CD14-positive monocyte (primary cell): ENCODE data around the gene CLIP4. TPM values are rescaled to one million over a fixed set of nuclear protein-coding genes. Genes with fewer than 3 reads are reported as not detected.

ENCODE experiments used
- DNase-seq, 3 donors: peaks; one replicate each; pipeline ENCODE4 v3.0.0-alpha.2; 2011 to 2022
- H2AFZ ChIP-seq: 2 replicates; pipeline ENCODE4 v1.6.0; 2012; ENCODE audit warnings: mild to moderate bottlenecking, low read depth, low read length, inconsistent platforms; ENCODE audit not compliant: insufficient read depth, poor library complexity, severe bottlenecking
- H3K27ac ChIP-seq, 2 donors: 1 replicate in 1 of 2; 2 replicates in 1 of 2; pipeline ENCODE4 v1.5.1; 2012 to 2013; ENCODE audit warnings: low read length in 2 of 2, control low read depth in 1 of 2, inconsistent platforms in 1 of 2, low read depth in 1 of 2, mild to moderate bottlenecking in 1 of 2
- H3K27me3 ChIP-seq, 2 donors: one replicate each; pipeline versions ENCODE4 v1.6.0 to v1.6.1; 2011 to 2013; ENCODE audit warnings: low read length in 2 of 2; ENCODE audit not compliant: control insufficient read depth in 2 of 2, insufficient read depth in 2 of 2
- H3K36me3 ChIP-seq, 2 donors: replicated peaks in 1 of 2; 1 replicate in 1 of 2; 2 replicates in 1 of 2; pipeline versions ENCODE4 v1.5.1 to v1.6.1; 2012 to 2013; ENCODE audit warnings: low read length in 2 of 2, control low read depth in 1 of 2, inconsistent platforms in 1 of 2, mild to moderate bottlenecking in 1 of 2; ENCODE audit not compliant: insufficient read depth in 2 of 2, control insufficient read depth in 1 of 2
- H3K4me1 ChIP-seq, 2 donors: 1 replicate in 1 of 2; 2 replicates in 1 of 2; pipeline versions ENCODE4 v1.5.1 to v1.6.1; 2012 to 2013; ENCODE audit warnings: low read length in 2 of 2, control low read depth in 1 of 2, inconsistent platforms in 1 of 2, mild to moderate bottlenecking in 1 of 2, moderate library complexity in 1 of 2; ENCODE audit not compliant: insufficient read depth in 2 of 2, control insufficient read depth in 1 of 2
- H3K4me2 ChIP-seq: replicated peaks from 2 replicates; pipeline ENCODE3; 2012; ENCODE audit warnings: low read length, moderate library complexity, mild to moderate bottlenecking; ENCODE audit not compliant: poor library complexity, severe bottlenecking; ENCODE audit errors: extremely low read depth
- H3K4me3 ChIP-seq, 3 experiments: fragments of 200-600 bp in 1 of 3; sonication (generic) in 1 of 3; replicated peaks in 1 of 3; 1 replicate in 2 of 3; 2 replicates in 1 of 3; pipeline ENCODE4 v1.5.1; 2011 to 2013; ENCODE audit warnings: low read length in 3 of 3, mild to moderate bottlenecking in 3 of 3, control low read depth in 2 of 3, low read depth in 2 of 3, inconsistent platforms in 1 of 3, moderate library complexity in 1 of 3
- H3K79me2 ChIP-seq: 2 replicates; pipeline ENCODE4 v1.6.0; 2012; ENCODE audit warnings: mild to moderate bottlenecking, control low read depth, inconsistent platforms, low read length, moderate library complexity; ENCODE audit not compliant: insufficient read depth
- H3K9ac ChIP-seq: 2 replicates; pipeline ENCODE4 v1.6.0; 2017; ENCODE audit warnings: low read length, mild to moderate bottlenecking; ENCODE audit not compliant: insufficient read depth, poor library complexity, severe bottlenecking
- H3K9me3 ChIP-seq, 2 donors: replicated peaks in 1 of 2; 1 replicate in 1 of 2; 2 replicates in 1 of 2; pipeline versions ENCODE4 v1.5.1 to v1.6.1; 2012 to 2013; ENCODE audit warnings: low read length in 2 of 2, control low read depth in 1 of 2; ENCODE audit not compliant: control insufficient read depth in 1 of 2, insufficient read depth in 1 of 2
- H4K20me1 ChIP-seq: 2 replicates; pipeline ENCODE4 v1.6.0; 2012; ENCODE audit warnings: mild to moderate bottlenecking, low read length, control low read depth, moderate library complexity; ENCODE audit not compliant: insufficient read depth
- H3K27ac Mint-ChIP-seq, 7 donors: one replicate each; pipeline ENCODE4 v1.8.0; 2020; ENCODE audit warnings: mild to moderate bottlenecking in 7 of 7, mixed read lengths in 7 of 7, moderate library complexity in 6 of 7, inconsistent platforms in 2 of 7
- H3K27me3 Mint-ChIP-seq, 3 donors: one replicate each; pipeline ENCODE4 v1.8.0; 2021 to 2022; ENCODE audit warnings: low read depth in 3 of 3, mild to moderate bottlenecking in 3 of 3, mixed read lengths in 3 of 3, moderate library complexity in 3 of 3, inconsistent platforms in 1 of 3
- H3K36me3 Mint-ChIP-seq, 2 donors: one replicate each; pipeline ENCODE4 v1.8.0; 2020; ENCODE audit warnings: mixed read lengths in 2 of 2, inconsistent platforms in 1 of 2, mild to moderate bottlenecking in 1 of 2
- H3K4me1 Mint-ChIP-seq: one replicate; pipeline ENCODE4 v1.8.0; 2020; ENCODE audit warnings: mild to moderate bottlenecking, mixed read lengths
- H3K4me3 Mint-ChIP-seq, 2 donors: one replicate each; pipeline ENCODE4 v1.8.0; 2020; ENCODE audit warnings: mild to moderate bottlenecking in 2 of 2, mixed read lengths in 2 of 2, moderate library complexity in 1 of 2
- H3K9me3 Mint-ChIP-seq, 7 donors: one replicate each; pipeline ENCODE4 v1.8.0; 2020 to 2022; ENCODE audit warnings: mixed read lengths in 7 of 7, mild to moderate bottlenecking in 6 of 7, moderate library complexity in 6 of 7, inconsistent platforms in 2 of 7
- CTCF ChIP-seq: fragments of 200-600 bp; IDR thresholded peaks from one replicate; pipeline ENCODE4 v1.8.0; 2022; ENCODE audit warnings: antibody characterized with exemption, mild to moderate bottlenecking
- WGBS: methylation state at CpG from one replicate; pipeline ENCODE4 v1.1.5; 2013; ENCODE audit warnings: missing lambda C conversion rate; ENCODE audit not compliant: insufficient coverage; 5-methylcytosine and 5-hydroxymethylcytosine counted together
- intact Hi-C, 2 donors: fragments of 100-400 bp; cut with micrococcal nuclease; formaldehyde crosslinking; loops; one replicate each; pipeline versions ENCODE4 v1.15.0 to v1.15.1; 2023
- polyA plus RNA-seq, 3 donors: library from polyadenylated mRNA; depleted of rRNA in 1 of 3; unstranded in 2 of 3; stranded (reverse) in 1 of 3; fragments of 300-500 nt in 2 of 3; fragments of >200 nt in 1 of 3; fragmentation: Illumina TruSeq in 2 of 3; gene quantifications; 1 replicate in 2 of 3; 2 replicates in 1 of 3; pipeline ENCODE4 v1.2.3, GENCODE V29; 2012 to 2021

The CLIP4 gene
- polyA plus RNA-seq, 3 donors: 19.6 to 29.8 (median 21.7) TPM

GRCh38 chr2:29068513-29068912 lies 46.7 kb upstream of the CLIP4 start:
- H3K9ac ChIP-seq: no peak overlapping the region

GRCh38 chr2:29070526-29070925 lies 44.7 kb upstream of the CLIP4 start:
- no peaks in the 10 kb centered on the region for H3K27me3 ChIP-seq
- WGBS: 90% methylated on average over 7 of the region's 12 CpGs
- no peaks in the 10 kb centered on the region for H3K9me3 ChIP-seq
- no peaks in the 10 kb centered on the region for H3K79me2 ChIP-seq
- no peak for DNase-seq
- no peak for TF ChIP-seq CTCF
- peaks cover 21 to 22% of the 10 kb centered on the region in 2 donors for H3K4me1 ChIP-seq
- intact Hi-C loops: no loop called here
- no peaks in the 10 kb centered on the region for H4K20me1 ChIP-seq
- Mint-ChIP-seq H3K36me3 (no peaks in the 10 kb centered on the region), H3K4me1 (peaks cover 17% of the 10 kb centered on the region), H3K9me3 (no peaks in the 10 kb centered on the region), H3K27me3 (peaks cover 1 to 4% (median 2%) of the 10 kb centered on the region in 3 donors), H3K4me3 (no peak overlapping the region), H3K27ac (no peak overlapping the region)
- no peak overlapping the region for H3K4me3 ChIP-seq
- H3K9ac ChIP-seq: no peak overlapping the region
- no peaks in the 10 kb centered on the region for H3K36me3 ChIP-seq
- no peak overlapping the region for H2AFZ ChIP-seq
- no peak overlapping the region for H3K4me2 ChIP-seq
- no peak overlapping the region for H3K27ac ChIP-seq

More at GRCh38 chr2:29068513-29068912, 46.7 kb upstream of the CLIP4 start:
- no peak for TF ChIP-seq CTCF
- Mint-ChIP-seq H3K27me3 (peaks cover 1 to 4% (median 2%) of the 10 kb centered on the region in 3 donors), H3K4me3 (no peak overlapping the region), H3K4me1 (peaks cover 15% of the 10 kb centered on the region), H3K27ac (no peak overlapping the region), H3K9me3 (no peaks in the 10 kb centered on the region), H3K36me3 (no peaks in the 10 kb centered on the region)
- H2AFZ ChIP-seq: no peak overlapping the region
- H3K4me1 ChIP-seq: peaks cover 22 to 24% of the 10 kb centered on the region in 2 donors
- no peak overlapping the region for H3K4me2 ChIP-seq
- H3K4me3 ChIP-seq: no peak overlapping the region
- H3K27me3 ChIP-seq: no peaks in the 10 kb centered on the region
- no peak overlapping the region for H3K27ac ChIP-seq
- H3K36me3 ChIP-seq: no peaks in the 10 kb centered on the region
- H4K20me1 ChIP-seq: no peaks in the 10 kb centered on the region
- intact Hi-C loops: no loop called here
- no peaks in the 10 kb centered on the region for H3K9me3 ChIP-seq
- DNase-seq: no peak
- H3K79me2 ChIP-seq: no peaks in the 10 kb centered on the region
- WGBS: 88% methylated on average over 6 of the region's 7 CpGs
